ENCODE measurements around the gene FBXO42.
"Not testable (repeated sequence)": the region's sequence is repeated elsewhere in the genome, so short reads cannot be mapped to it uniquely, and the experiment has no call there.

Gene FBXO42

GRCh38 chr1:16266411-16267118, 85.7 kb downstream of the FBXO42 start:
- DNase-seq (ENCODE audit: low read depth), result no peak

DNA sequence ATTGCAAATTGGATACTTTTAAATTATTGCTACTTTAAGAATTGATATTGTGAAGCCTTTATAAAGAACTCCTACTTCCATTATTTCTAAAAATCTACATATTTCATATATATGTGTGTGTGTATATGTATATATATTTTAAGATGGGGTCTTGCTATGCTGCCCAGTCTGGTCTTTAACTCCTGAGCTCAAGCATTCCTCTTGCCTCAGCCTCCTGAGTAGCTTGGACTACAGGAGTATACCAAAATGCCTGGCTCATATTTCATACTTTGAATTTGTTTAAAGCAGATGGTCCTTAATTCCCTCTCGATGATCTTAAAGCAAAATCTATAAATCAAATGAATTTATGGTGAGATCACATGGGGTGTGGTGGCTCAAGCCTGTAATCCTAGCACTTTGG, 90.2 kb downstream of the FBXO42 start:
- no peak for DNase-seq (ENCODE audit: low read depth)

- peak; percentile 58 for DNase-seq (ENCODE audit: low read depth)
Observed at GRCh38 chr1:16260814-16261213, 91.5 kb downstream of the FBXO42 start.

- peak; percentile 62 for DNase-seq (ENCODE audit: low read depth)
Observed at GRCh38 chr1:16258591-16259135, 93.6 kb downstream of the FBXO42 start.

- no peak for DNase-seq (ENCODE audit: low read depth)
Observed at GRCh38 chr1:16257968-16258367, 94.3 kb downstream of the FBXO42 start.

GRCh38 chr1:16257556-16257955, 94.7 kb downstream of the FBXO42 start:
- not testable (repeated sequence) for DNase-seq (ENCODE audit: low read depth)

- DNase-seq (ENCODE audit: low read depth), result no peak
Observed at GRCh38 chr1:16256478-16256877, 95.8 kb downstream of the FBXO42 start.

DNA sequence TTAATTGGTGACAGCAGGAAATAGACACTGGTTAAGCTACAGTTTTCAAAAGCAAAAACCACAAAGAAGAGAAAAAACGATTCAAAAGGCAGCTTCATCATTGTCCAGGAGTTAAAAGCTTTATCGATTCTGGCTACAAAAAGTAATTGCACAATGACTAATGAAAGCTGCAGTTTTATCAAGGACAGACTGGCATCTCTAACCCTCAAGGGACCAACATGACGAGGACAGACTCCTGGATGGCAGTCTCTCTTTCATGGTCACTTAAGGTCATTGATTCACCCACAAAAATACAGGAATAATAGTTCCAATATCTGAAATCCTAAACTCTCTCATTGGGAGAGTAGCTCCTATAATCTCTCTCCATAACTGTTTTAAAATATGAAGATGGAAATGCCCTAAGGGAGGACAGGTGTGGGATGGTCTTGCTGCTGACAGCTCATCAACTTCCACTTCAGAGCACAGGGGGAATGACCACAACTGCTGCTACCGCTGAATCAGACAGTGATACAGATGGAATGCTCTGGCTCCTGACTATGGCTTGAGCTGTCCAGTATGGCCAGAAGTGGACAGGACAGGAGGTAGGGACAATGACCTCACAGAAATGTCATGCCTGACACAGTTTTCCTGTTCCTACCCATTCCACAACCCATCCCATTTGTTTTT, 97.9 kb downstream of the FBXO42 start:
- peak; percentile 74 for DNase-seq (ENCODE audit: low read depth)

DNA sequence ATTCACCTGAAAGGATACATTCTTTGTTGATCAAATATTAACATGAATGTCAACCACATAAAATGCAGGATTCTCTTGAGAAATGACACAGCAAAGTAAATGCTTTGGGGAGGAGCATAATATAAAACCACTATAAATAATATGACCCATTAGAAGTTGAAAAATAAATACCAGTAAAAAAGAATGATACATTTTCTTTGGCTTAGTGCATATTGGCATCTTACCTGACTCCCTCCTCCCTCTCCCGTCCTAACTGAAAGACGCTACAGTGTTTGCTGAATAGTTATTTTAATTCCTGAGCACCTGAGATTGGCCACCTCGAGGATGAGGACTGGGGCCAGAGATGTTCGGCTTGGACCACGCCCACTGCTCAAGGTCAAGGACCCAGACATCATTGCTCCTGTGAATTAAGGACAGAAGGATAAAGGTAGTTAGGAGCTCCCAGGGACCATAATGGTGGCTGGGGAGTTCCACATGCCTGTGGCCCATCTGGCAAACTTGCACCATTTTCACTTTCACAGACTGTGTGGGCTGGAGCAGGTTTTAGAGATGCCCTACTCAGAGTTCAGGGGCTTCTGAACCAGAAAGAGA, 98.9 kb downstream of the FBXO42 start:
- no peak for DNase-seq (ENCODE audit: low read depth)

DNA sequence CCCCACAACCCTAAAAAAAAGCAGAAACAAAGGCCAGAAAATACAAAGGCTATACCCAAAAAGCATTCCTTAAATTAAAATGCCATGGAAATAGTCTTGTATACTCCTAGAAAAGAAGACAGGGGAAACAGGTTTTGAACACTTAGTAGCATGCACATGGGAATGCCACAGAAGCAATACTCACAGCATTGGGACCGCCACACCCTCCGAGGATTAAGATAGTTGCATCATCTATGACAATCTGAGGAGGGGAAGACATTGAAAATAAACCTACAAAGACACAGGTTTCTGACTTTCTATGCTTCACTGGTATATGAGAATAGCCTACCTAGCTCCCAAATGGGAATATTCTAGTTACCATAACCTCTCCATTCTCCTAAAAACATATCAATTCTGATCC, 99.4 kb downstream of the FBXO42 start:
- DNase-seq (ENCODE audit: low read depth), result no peak

GRCh38 chr1:16251381-16251780, 100.9 kb downstream of the FBXO42 start:
- no peak for DNase-seq (ENCODE audit: low read depth)

DNA sequence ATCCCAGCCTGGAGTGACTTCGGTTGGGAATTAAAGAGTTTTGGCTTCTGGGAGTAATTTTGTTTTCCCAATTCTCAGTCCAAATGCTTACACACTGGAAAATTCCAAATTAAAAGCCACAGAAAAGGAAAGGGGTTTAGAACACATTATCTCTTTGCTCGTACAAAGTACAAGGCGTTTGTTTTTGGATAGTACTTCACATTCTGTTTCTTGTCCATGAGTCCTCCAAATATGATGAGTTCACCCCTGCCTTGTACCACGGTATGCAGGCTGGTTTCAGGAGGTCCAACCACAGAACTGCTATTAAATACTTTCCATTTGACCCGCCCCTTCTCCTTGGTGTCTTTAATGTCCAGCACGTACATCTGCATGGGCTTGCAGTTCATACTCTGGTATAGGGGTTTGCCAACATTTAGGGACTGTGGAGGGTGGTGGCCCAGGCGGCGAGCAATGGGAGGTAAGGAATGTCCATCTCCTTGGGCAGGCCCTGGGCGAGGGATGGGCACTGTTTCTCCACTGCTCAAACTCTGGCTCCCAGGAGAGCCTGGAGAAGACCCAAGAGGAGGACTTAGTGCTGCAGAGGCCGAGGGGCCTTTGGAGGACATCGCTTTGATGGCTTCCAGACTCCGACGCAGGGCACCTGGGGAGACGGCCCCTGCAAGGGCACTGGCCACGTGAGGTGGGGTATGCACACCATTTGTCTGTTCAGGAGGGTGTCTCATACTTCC, 101.6 kb downstream of the FBXO42 start:
- no peak for DNase-seq (ENCODE audit: low read depth)

- DNase-seq (ENCODE audit: low read depth), result no peak
Observed at GRCh38 chr1:16249596-16250241, 102.6 kb downstream of the FBXO42 start.

DNA sequence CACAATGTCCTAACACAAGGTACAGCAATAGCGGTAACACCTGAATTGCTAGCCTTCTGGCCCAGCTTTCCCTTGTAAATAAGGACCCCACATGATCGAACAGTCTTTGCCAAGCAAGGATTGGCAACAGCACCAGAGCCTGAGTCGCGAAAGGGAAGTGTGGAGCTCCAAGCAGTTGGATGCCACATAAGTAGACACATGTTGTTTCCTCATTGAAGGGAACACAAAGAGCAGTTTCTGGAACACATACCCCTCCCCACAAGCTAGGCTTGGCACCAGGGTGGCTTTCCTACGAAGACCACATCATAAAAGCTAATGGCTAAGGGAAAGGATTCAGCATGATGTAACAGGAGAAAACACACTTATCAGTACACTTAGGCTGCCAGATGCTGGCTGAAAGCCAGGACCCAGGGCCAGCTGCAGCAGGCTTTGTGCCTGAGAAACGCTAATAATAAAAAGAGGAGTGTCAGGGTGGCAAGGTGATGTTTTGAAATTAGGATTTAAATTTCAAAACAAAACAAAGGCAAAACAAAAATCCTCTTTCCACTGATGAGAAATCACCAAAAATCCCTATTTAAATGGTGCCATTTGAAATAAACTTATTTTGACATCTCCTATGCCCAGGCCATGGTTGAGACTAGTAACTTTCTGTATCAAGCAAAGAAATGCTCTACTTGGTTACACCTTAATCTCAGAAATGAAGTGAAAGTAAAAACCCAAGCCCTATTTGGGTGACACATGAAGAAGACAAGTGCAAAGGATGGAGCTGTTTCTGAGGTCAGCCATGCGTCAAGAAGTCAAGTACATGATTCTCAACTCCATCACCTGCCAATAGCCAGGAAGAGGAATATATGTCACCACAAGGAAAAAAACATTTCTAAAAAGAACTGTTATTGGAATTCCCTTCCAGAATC, 103.4 kb downstream of the FBXO42 start:
- DNase-seq (ENCODE audit: low read depth), result peak; percentile 37

GRCh38 chr1:16248007-16248436, 104.3 kb downstream of the FBXO42 start:
- DNase-seq (ENCODE audit: low read depth), result no peak

- DNase-seq (ENCODE audit: low read depth), result no peak
Observed at GRCh38 chr1:16247441-16247840, 104.8 kb downstream of the FBXO42 start.

DNA sequence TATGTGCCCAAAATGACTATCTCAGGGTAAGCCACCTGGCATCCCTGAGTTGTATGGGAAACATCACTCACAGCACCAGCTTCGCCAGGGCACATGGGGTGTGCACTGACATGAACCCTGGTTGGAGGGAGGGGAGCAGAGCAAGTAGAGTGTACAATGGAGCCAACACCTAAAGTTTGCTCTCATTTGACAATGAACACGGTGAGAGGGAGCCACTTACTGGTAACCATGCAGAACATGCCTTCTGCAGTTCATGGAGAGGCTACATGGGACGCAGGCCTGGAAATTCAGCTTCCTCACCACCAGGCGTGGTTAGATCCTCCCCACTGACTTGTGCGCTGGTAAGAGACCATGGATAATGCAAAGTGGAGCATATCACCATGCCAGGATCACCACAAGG, 105.3 kb downstream of the FBXO42 start:
- no peak for DNase-seq (ENCODE audit: low read depth)

GRCh38 chr1:16246239-16246638, 106.0 kb downstream of the FBXO42 start:
- DNase-seq (ENCODE audit: low read depth), result not testable (repeated sequence)

DNA sequence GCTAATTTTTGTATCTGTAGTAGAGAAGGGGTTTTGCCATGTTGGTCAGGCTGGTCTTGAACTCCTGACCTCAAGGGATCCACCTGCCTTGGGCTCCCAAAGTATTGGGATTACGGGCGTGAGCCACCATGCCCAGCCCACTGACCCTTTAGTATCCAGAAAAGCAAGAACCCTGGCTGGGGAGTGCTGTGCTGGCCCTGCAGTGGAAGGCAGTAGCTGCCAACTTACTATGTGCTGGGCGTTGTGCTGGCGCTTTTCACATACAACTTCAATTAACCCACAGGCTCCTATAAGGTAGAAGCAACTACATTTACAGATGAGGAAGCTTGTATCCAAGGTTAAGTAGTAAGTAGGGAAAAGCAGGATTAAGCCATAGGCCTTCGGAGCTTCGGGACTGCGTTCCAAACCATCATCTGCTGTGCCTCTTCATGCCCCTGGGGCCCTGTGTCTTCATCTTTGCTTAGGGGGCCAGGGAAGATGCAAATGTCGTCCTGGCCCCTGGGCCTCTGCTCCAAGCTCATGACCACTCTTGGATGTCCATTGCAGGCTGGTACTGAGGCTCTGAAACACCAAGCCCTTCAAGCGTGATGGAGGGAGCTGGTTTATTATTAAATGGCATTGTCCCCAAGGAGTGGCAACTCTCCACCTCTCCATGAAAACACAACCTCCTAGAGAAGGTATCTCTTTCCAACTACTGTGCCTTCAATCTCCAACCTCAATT, 106.6 kb downstream of the FBXO42 start:
- no peak for DNase-seq (ENCODE audit: low read depth)

GRCh38 chr1:16244650-16245285, 107.5 kb downstream of the FBXO42 start:
- DNase-seq (ENCODE audit: low read depth), result no peak

Data from ELR (cell line).